ENCODE measurements around the gene MOB3A. TPM values are rescaled to one million over a fixed set of nuclear protein-coding genes. Genes with fewer than 3 reads are reported as not detected.

The MOB3A gene
- total RNA-seq, 1 donor from 2014 or later, result 66.0 TPM

DNA sequence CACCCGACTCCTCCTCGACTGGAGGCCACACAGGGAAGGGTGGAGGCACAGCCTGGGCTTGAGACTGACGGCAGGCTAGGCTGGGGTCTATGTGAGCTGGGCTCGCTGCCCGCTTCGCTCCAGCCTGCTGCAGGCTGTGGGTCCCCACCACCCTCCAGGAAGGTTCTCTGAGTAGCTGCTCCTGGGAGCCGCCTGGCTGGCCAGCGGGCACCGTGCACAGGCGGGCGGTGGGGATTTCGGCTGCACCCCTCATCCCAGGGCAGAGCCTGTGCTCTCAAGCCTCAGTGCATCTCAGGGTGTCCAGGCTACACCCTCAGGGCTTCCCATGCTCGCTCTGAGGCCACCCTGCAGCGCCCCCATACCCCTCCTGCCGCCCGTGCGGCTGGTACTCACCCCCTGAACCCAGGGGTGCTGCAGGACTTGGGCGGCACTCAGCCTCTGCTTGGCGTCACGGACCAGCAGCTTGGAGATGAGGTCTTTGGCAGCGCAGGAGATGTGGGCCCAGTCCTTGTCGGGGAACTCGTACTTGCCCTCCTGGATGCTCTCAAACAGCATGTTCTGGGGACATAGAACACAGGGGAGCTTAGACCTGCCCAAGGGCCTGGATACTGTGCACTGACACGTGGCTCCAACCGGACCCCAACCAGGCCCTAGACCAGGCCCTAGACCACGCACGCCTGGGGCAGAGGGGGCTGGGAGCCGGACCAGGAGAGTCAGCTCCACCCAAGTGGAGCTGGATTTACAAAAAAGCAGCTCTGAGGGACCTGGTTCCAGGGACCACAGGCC, 55.3 kb downstream of the MOB3A start:
- Mint-ChIP-seq H3K27me3 (ENCODE audit: unreplicated experiment) (peaks cover 3% of the 10 kb centered on the region), H3K4me1 (ENCODE audit: low read depth, unreplicated experiment) (peaks cover 3% of the 10 kb centered on the region), H3K4me3 (ENCODE audit: unreplicated experiment) (no peak overlapping the region), H3K27ac (ENCODE audit: unreplicated experiment) (no peak overlapping the region), H3K9me3 (ENCODE audit: unreplicated experiment) (peaks cover 2% of the 10 kb centered on the region), H3K36me3 (ENCODE audit: unreplicated experiment) (no peaks in the 10 kb centered on the region)
- DNase-seq, result peak; percentile 20
- TF ChIP-seq, protein P1, sequence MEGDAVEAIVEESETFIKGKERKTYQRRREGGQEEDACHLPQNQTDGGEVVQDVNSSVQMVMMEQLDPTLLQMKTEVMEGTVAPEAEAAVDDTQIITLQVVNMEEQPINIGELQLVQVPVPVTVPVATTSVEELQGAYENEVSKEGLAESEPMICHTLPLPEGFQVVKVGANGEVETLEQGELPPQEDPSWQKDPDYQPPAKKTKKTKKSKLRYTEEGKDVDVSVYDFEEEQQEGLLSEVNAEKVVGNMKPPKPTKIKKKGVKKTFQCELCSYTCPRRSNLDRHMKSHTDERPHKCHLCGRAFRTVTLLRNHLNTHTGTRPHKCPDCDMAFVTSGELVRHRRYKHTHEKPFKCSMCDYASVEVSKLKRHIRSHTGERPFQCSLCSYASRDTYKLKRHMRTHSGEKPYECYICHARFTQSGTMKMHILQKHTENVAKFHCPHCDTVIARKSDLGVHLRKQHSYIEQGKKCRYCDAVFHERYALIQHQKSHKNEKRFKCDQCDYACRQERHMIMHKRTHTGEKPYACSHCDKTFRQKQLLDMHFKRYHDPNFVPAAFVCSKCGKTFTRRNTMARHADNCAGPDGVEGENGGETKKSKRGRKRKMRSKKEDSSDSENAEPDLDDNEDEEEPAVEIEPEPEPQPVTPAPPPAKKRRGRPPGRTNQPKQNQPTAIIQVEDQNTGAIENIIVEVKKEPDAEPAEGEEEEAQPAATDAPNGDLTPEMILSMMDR (IDR thresholded peaks at IDR 0.05; ENCODE audit: partially characterized antibody, unreplicated experiment), result no peak

- Mint-ChIP-seq H3K4me1 (ENCODE audit: low read depth, unreplicated experiment) (peaks cover 3% of the 10 kb centered on the region), H3K9me3 (ENCODE audit: unreplicated experiment) (peaks cover 2% of the 10 kb centered on the region), H3K27ac (ENCODE audit: unreplicated experiment) (no peak overlapping the region), H3K27me3 (ENCODE audit: unreplicated experiment) (peaks cover 3% of the 10 kb centered on the region), H3K36me3 (ENCODE audit: unreplicated experiment) (no peaks in the 10 kb centered on the region), H3K4me3 (ENCODE audit: unreplicated experiment) (no peak overlapping the region)
- TF ChIP-seq, protein P1 (IDR thresholded peaks at IDR 0.05; ENCODE audit: partially characterized antibody, unreplicated experiment), result no peak
- peak; percentile 19 for DNase-seq
Observed at GRCh38 chr19:2039959-2040646, 56.0 kb downstream of the MOB3A start.

DNA sequence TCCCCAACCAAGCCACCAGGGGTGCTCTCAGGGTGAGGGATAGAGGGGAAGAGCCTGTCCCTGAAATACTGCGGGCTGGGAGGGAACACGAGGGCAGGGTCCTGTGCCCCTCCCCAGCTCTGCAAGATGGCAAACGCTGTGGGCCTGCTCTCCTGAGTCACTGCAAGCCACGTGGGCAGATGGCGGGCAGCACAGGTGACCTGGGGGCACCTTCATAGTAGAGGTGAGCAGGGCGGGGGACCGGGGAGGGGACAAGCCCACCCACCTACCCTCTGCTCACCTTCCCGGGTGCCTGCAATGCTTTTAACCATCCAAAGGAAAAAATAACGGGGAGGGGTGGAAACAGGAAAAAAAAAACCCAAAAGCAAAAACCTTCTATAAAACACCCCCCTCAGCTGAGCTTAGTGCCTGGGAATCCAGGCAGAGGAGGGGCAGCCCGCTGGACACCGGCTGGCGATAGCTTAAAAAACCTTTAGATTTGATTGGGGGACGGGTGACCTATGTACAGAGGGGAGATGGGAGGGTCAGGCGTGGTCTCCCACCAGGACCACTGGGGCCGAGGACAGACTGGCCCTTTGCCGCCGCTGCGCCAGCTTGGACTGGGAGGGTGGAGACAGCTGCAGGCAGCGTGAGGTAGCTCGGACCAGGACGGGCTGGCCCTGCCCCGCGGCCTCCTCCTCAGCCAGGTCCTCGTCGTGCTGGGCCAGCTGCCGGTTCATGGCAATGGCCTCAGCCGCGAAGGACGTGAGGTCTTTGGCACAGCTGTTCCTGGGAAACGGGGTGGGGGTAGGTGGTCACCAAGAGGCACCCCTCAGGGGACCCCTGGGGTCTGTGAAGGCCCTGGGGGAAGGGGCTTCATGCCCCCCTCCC, 56.8 kb downstream of the MOB3A start:
- peak overlapping the region; percentile 38 for H3K27ac Mint-ChIP-seq (ENCODE audit: unreplicated experiment)
- peak; percentile 32 for DNase-seq
- peaks cover 3% of the 10 kb centered on the region for H3K27me3 Mint-ChIP-seq (ENCODE audit: unreplicated experiment)
- no peaks in the 10 kb centered on the region for H3K36me3 Mint-ChIP-seq (ENCODE audit: unreplicated experiment)
- H3K9me3 Mint-ChIP-seq (ENCODE audit: unreplicated experiment), result peaks cover 2% of the 10 kb centered on the region
- peaks cover 3% of the 10 kb centered on the region for H3K4me1 Mint-ChIP-seq (ENCODE audit: low read depth, unreplicated experiment)
- H3K4me3 Mint-ChIP-seq (ENCODE audit: unreplicated experiment), result no peak overlapping the region
- TF ChIP-seq, protein P1 (IDR thresholded peaks at IDR 0.05; ENCODE audit: partially characterized antibody, unreplicated experiment), result no peak

GRCh38 chr19:2038284-2039088, 57.6 kb downstream of the MOB3A start:
- Mint-ChIP-seq H3K9me3 (ENCODE audit: unreplicated experiment) (peaks cover 2% of the 10 kb centered on the region), H3K27me3 (ENCODE audit: unreplicated experiment) (peaks cover 2% of the 10 kb centered on the region), H3K4me1 (ENCODE audit: low read depth, unreplicated experiment) (peaks cover 3% of the 10 kb centered on the region), H3K36me3 (ENCODE audit: unreplicated experiment) (no peaks in the 10 kb centered on the region), H3K27ac (ENCODE audit: unreplicated experiment) (no peak overlapping the region), H3K4me3 (ENCODE audit: unreplicated experiment) (no peak overlapping the region)
- TF ChIP-seq, protein P1 (IDR thresholded peaks at IDR 0.05; ENCODE audit: partially characterized antibody, unreplicated experiment), result peak; percentile 10
- DNase-seq, result peak; percentile 36
